Uterus (tissue), 4 donors: ENCODE data around the gene PIP5KL1. TPM values are rescaled to one million over a fixed set of nuclear protein-coding genes. Genes with fewer than 3 reads are reported as not detected.

ENCODE experiments used
- DNase-seq, 2 donors: peaks; one replicate each; pipeline ENCODE4 v3.0.0-alpha.2; 2019 to 2020
- H3K27ac ChIP-seq, 2 donors: fragments of 200-600 bp; sonication (generic); 1 replicate in 1 of 2; 2 replicates in 1 of 2; pipeline ENCODE4 v1.5.1; 2016 to 2018
- H3K27me3 ChIP-seq, 2 donors: fragments of 200-600 bp; sonication (generic); one replicate each; pipeline ENCODE4 v1.5.1; 2018 to 2019; ENCODE audit warnings: control low read depth in 1 of 2
- H3K36me3 ChIP-seq, 2 donors: fragments of 200-600 bp; sonication (generic); one replicate each; pipeline ENCODE4 v1.5.1; 2019; ENCODE audit warnings: control low read depth in 1 of 2
- H3K4me1 ChIP-seq, 2 donors: fragments of 200-600 bp; sonication (generic); one replicate each; pipeline ENCODE4 v1.5.1; 2018 to 2019; ENCODE audit warnings: control low read depth in 1 of 2
- H3K4me3 ChIP-seq, 2 donors: fragments of 200-600 bp; sonication (generic); 1 replicate in 1 of 2; 2 replicates in 1 of 2; pipeline ENCODE4 v1.5.1; 2018 to 2019; ENCODE audit warnings: mild to moderate bottlenecking in 1 of 2
- H3K9me3 ChIP-seq, 2 donors: fragments of 200-600 bp; sonication (generic); one replicate each; pipeline ENCODE4 v1.5.1; 2019; ENCODE audit warnings: control low read depth in 1 of 2
- POLR2A ChIP-seq, 2 donors: fragments of 450-650 bp; IDR thresholded peaks; one replicate each; pipeline ENCODE4 v1.6.1; 2016; ENCODE audit warnings: antibody characterized with exemption in 2 of 2, mild to moderate bottlenecking in 1 of 2, moderate library complexity in 1 of 2
- intact Hi-C: fragments of 100-400 bp; cut with DNase I; formaldehyde crosslinking; loops from one replicate; pipeline ENCODE4 v1.15.1; 2023; ENCODE audit warnings: low total_unique reads
- total RNA-seq, 4 donors: library from RNA; depleted of rRNA in 3 of 4; stranded (reverse); fragments of >200 nt in 3 of 4; gene quantifications; one replicate each; pipeline versions ENCODE4 v1.1.0 to v1.2.4, GENCODE V29; 2014 to 2023
- TF ChIP-seq, protein P1 (sequence below), 4 experiments: fragments of 200-600 bp in 2 of 4; fragments of 450-650 bp in 2 of 4; sonication (generic) in 2 of 4; IDR thresholded peaks; one replicate each; pipeline ENCODE4 v1.5.1; 2016 to 2019; ENCODE audit warnings: antibody characterized with exemption in 4 of 4, mild to moderate bottlenecking in 2 of 4, moderate library complexity in 1 of 4
- donor health status: DM: yes; HTN: yes; CAD: no.

PIP5KL1 gene
- total RNA-seq, 4 donors from 2014 or later, result 2.9 to 11.3 (median 3.2) TPM; not detected in 1

DNA sequence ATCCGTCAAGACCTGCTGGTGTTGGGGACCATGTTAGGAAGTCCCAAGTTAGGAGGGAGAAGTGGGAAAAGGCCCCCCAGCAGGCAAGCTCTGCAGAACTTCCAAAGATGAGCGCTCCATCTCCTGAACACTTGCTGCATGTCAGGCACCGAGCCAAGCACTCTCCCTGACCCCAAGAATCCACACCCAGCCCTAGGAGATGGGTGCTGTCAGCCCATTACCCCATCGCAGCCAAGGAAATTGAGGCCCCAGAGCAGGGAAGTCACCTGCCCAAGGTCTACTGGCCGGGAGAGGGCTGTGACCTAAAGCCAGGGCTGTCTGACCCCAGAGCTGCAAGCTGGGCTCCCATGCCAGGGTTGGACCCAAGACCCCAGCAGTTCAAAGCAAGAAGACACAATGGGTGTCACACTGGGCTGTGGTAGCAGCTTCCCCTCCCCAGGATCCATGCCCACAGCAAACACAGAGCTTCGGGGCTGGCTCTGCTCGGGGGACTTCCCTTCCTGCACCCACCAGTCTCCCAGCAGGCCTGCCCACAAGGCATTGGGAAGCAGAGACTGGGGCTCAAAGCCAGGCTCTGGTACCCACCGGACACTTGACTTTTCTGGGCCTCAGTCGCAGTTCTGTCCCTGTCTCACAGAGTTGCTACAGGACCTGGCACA lies 36.7 kb upstream of the PIP5KL1 start:
- peak in 1 of 2 donors; percentile 42 for DNase-seq
- intact Hi-C loops, result no loop called here
- no peaks in the 10 kb centered on the region for H3K27me3 ChIP-seq
- no peaks in the 10 kb centered on the region for H3K9me3 ChIP-seq
- H3K4me1 ChIP-seq, result peaks cover 54 to 70% of the 10 kb centered on the region in 2 donors
- TF ChIP-seq, protein P1, sequence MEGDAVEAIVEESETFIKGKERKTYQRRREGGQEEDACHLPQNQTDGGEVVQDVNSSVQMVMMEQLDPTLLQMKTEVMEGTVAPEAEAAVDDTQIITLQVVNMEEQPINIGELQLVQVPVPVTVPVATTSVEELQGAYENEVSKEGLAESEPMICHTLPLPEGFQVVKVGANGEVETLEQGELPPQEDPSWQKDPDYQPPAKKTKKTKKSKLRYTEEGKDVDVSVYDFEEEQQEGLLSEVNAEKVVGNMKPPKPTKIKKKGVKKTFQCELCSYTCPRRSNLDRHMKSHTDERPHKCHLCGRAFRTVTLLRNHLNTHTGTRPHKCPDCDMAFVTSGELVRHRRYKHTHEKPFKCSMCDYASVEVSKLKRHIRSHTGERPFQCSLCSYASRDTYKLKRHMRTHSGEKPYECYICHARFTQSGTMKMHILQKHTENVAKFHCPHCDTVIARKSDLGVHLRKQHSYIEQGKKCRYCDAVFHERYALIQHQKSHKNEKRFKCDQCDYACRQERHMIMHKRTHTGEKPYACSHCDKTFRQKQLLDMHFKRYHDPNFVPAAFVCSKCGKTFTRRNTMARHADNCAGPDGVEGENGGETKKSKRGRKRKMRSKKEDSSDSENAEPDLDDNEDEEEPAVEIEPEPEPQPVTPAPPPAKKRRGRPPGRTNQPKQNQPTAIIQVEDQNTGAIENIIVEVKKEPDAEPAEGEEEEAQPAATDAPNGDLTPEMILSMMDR (IDR thresholded peaks at IDR 0.05), result no peak
- no peak for TF ChIP-seq POLR2A (IDR thresholded peaks at IDR 0.05)
- no peak overlapping the region for H3K4me3 ChIP-seq
- peak overlapping the region; percentile 90 to 91 for H3K27ac ChIP-seq
- no peaks in the 10 kb centered on the region for H3K36me3 ChIP-seq

DNA sequence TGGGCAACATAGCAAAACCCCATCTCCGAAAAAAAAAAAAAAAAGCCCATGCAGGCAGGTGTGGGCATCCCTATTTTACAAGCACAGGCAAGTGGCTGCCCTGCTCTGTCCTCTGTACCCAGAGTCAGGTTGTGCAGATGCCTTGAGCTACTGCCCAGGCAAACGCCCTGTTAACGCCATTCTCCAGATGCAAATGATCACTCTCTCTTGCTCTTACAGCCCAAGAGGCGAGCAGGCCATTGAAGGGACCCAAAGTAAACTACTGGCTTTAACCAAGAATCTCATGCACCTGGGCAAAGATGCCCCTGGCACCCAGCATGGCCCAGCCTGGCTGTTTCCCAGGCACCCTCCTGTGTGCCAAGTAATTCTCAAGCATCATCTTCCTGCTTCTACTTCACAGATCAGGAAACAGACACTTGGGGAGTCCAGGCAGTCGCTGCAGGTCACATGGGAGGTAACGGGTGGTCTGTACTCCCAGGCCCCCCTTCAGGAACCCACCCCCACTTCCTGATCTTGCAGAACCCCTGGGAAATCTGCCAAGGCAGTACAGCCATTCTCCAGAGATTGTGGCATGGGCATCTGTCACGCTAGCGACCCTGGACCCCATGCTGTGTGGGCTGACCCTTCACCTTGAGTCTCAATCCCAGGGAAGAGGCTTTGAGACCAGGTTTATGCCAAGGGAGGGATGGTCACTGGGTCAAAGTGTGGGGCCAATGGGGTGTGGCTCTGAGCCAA lies 36.0 kb upstream of the PIP5KL1 start:
- TF ChIP-seq POLR2A (IDR thresholded peaks at IDR 0.05), result no peak
- DNase-seq, result peak in 1 of 2 donors; percentile 37

DNA sequence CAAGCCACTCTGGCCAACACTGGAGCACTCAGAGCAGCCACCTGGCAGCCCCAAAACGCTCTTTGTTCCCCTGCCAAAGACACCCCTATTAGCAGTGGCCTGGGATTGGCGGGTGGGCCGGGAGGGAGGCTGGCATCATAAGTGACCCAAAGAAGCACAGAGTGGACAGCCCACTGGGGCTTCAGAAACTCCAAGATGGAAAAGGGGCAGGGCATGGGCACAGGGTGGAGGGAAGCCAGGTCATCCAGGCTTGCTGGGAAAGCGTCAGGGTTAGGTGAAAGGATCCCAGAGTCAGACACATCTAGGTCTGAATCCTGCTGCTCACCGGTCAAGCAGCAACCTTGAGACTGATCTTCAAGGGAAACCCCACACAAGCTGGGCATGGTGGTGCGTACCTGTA lies 35.4 kb upstream of the PIP5KL1 start:
- intact Hi-C loops, result no loop called here
- Histone ChIP-seq H3K4me1 (peaks cover 54 to 69% of the 10 kb centered on the region in 2 donors), H3K27ac (peak overlapping the region; percentile 90 to 91), H3K36me3 (no peaks in the 10 kb centered on the region), H3K9me3 (no peaks in the 10 kb centered on the region), H3K4me3 (no peak overlapping the region), H3K27me3 (no peaks in the 10 kb centered on the region)
- no peak for TF ChIP-seq POLR2A (IDR thresholded peaks at IDR 0.05)
- TF ChIP-seq, protein P1 (IDR thresholded peaks at IDR 0.05), result no peak
- DNase-seq, result no peak

More for the DNA sequence above, 36.0 kb upstream of the PIP5KL1 start:
- Histone ChIP-seq H3K36me3 (no peaks in the 10 kb centered on the region), H3K27me3 (no peaks in the 10 kb centered on the region), H3K4me3 (no peak overlapping the region), H3K27ac (peak overlapping the region; percentile 90 to 91), H3K4me1 (peaks cover 59 to 70% of the 10 kb centered on the region in 2 donors), H3K9me3 (no peaks in the 10 kb centered on the region)
- intact Hi-C loops, result no loop called here

DNA sequence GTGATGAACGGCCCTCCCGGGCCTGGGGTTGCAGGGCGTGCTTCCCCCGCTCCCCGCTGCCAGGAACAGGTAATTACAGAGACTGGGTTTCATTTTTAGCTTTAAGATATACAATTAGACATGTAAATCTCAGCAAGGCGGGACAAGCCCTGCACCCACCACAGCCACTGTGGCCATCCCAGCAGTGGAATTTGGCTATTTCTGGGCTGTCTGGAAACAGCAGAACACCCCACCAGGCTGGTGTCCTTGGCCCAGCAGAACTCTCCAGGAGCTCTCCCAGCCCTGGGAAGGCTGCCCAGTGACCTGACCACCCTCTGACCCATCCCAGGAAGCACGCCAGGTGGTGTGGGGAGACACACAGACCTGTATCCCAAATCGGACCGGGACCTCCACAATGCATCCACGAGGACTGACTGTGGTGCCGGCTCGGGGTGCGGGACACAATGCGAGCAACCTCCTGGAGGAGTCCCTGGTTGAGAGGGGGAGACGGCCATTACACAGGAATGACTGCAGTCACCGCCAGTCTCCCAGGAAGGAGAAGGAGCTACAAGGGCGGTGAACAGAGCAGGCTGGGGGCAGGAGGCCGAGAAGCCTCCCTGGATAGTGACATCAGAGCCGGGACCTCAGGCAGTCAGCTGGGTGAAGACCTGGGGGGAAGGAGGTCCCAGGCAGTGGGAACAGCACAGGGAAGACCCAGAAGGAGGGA lies 32.9 kb upstream of the PIP5KL1 start:
- TF ChIP-seq, protein P1 (IDR thresholded peaks at IDR 0.05), result no peak
- no peak for TF ChIP-seq POLR2A (IDR thresholded peaks at IDR 0.05)
- Histone ChIP-seq H3K9me3 (no peaks in the 10 kb centered on the region), H3K27ac (peak overlapping the region; percentile 90 to 91), H3K4me1 (peaks cover 54 to 74% of the 10 kb centered on the region in 2 donors), H3K4me3 (peak overlapping the region in 1 of 2 donors; percentile 3), H3K36me3 (no peaks in the 10 kb centered on the region), H3K27me3 (no peaks in the 10 kb centered on the region)
- intact Hi-C loops, result no loop called here
- DNase-seq, result peak; percentile 69 to 74

DNA sequence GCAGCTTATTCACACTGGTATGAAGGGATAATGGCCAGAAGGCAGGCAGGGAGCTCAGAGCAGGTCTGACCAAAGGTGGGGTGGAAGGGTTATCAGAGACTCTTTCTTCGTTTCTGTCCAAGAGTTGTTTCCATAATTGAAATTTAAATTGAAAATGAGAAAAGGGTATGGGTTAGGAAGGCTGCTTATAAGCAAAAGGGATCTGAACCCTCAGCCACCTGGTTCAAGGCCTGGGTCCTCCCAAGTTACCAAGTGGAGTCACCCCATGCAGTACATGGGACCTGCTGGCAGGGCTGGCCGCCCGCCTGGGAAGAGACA lies 32.4 kb upstream of the PIP5KL1 start:
- Histone ChIP-seq H3K36me3 (no peaks in the 10 kb centered on the region), H3K27ac (peak overlapping the region; percentile 90 to 91), H3K27me3 (no peaks in the 10 kb centered on the region), H3K4me3 (no peak overlapping the region), H3K9me3 (no peaks in the 10 kb centered on the region), H3K4me1 (peaks cover 49 to 69% of the 10 kb centered on the region in 2 donors)
- TF ChIP-seq, protein P1 (IDR thresholded peaks at IDR 0.05), result peak in 1 of 4 experiments; percentile 4
- TF ChIP-seq POLR2A (IDR thresholded peaks at IDR 0.05), result no peak
- DNase-seq, result no peak
- intact Hi-C loops, result no loop called here
